Measurements from ENCODE around the gene CTSD.

Gene CTSD

DNA sequence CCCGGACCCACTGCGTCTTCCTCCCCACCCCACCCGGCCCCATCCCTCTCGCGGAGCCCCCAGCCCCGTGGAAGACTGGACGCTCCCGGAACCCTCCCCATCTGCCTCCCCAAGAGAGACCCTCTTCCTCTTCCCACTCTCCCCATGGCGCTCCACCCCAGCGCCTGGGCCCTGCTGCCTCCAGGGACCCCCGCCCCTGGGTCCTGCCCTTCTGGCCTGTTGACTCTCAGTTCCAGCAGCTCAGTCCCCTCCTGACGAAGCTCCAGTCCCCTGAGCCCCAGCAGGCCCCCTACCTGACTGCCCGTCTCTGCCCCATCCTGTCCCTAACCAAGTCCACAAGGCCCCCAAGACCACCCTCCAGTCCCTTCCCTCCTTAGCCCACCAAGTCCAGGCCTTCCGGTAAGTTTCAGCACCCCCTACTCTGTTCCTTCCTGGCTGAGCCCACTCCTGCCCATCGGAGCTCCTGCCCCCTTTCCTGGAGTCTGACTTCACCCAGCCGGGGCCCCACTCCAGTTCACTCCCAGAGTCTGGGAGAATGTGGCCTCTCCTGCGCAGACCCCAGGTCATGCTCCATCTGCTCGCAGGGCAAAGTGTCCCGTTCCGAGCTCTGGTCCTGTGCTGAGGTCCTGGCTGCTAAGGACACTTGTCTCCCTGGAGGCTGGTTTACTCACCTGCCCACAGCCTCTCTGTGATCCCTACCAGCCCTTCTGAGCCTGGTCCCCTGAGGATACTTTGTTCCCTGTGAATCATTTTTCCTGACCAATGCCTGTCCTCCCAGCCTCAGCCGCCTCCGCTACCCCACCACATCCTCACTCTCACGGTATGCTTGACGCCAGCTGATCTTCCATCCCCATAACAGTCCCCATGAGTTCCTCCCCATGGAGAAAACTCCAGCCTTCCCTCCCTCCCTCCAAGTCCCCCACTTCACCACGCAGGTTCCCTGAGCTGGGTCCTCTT lies 14.1 kb downstream of the CTSD start:
- peak overlapping the region; percentile 43 for H4K8ac ChIP-seq (ENCODE audit: low read depth, low read length)
- H2AK5ac ChIP-seq (ENCODE audit: low read depth, low read length), result peak overlapping the region; percentile 94
- WGBS, 2 donors (ENCODE audit: extremely low coverage in 2 of 2, insufficient read length in 2 of 2, insufficient replicate concordance in 1 of 2), result no CpG with 5 or more reads among the region's 25 CpGs
- peak overlapping the region; percentile 44 for H3K23ac ChIP-seq (ENCODE audit: low read depth, low read length, poor library complexity)
- peaks cover 0 to 14% of the 10 kb centered on the region in 2 donors for H3K4me1 ChIP-seq (ENCODE audit: control insufficient read depth in 2 of 2, insufficient read depth in 1 of 2, low read depth in 1 of 2, low read length in 2 of 2)
- peak overlapping the region; percentile 89 for H3K14ac ChIP-seq (ENCODE audit: low read length)
- H3K9me3 ChIP-seq (replicated peaks in 1 of 2; ENCODE audit: control insufficient read depth in 2 of 2, insufficient read depth in 1 of 2, low read depth in 1 of 2, low read length in 2 of 2), result peaks cover 0 to 8% of the 10 kb centered on the region in 2 donors
- H3K4me2 ChIP-seq (ENCODE audit: insufficient read depth, low read length, poor library complexity, severe bottlenecking), result peak overlapping the region; percentile 75
- H4K91ac ChIP-seq (ENCODE audit: low read depth, low read length, poor library complexity), result peak overlapping the region; percentile 79
- peaks cover 7 to 45% (median 42%) of the 10 kb centered on the region in 3 experiments for H3K27me3 ChIP-seq (ENCODE audit: control insufficient read depth in 3 of 3, insufficient read depth in 3 of 3, low read depth in 1 of 3, low read length in 3 of 3)
- H3K27ac ChIP-seq (replicated peaks; ENCODE audit: low read length), result no peak overlapping the region
- H3K4ac ChIP-seq (ENCODE audit: low read length), result no peak overlapping the region
- H3K36me3 ChIP-seq (replicated peaks in 1 of 2; ENCODE audit: control insufficient read depth in 2 of 2, insufficient read depth in 2 of 2, low read length in 2 of 2), result peaks cover 3 to 4% of the 10 kb centered on the region in 2 donors
- peak overlapping the region; percentile 73 for H2BK12ac ChIP-seq (ENCODE audit: low read length)
- no peaks in the 10 kb centered on the region for H3K79me1 ChIP-seq (ENCODE audit: low read depth, low read length)
- no peak for DNase-seq (ENCODE audit: low spot score)
- H2BK5ac ChIP-seq (ENCODE audit: low read length), result no peak overlapping the region
- peak overlapping the region in 1 of 2 donors; percentile 67 for H3K4me3 ChIP-seq (ENCODE audit: low read length in 2 of 2)
- no peak overlapping the region for H2AFZ ChIP-seq (ENCODE audit: low read length)
- H3K18ac ChIP-seq (ENCODE audit: low read length), result peak overlapping the region; percentile 89
- H2BK120ac ChIP-seq (ENCODE audit: low read depth, low read length), result no peak overlapping the region
- H2BK15ac ChIP-seq (ENCODE audit: low read length), result peak overlapping the region; percentile 58
- peak overlapping the region; percentile 72 for H3K9ac ChIP-seq (ENCODE audit: low read depth, low read length, poor library complexity)

DNA sequence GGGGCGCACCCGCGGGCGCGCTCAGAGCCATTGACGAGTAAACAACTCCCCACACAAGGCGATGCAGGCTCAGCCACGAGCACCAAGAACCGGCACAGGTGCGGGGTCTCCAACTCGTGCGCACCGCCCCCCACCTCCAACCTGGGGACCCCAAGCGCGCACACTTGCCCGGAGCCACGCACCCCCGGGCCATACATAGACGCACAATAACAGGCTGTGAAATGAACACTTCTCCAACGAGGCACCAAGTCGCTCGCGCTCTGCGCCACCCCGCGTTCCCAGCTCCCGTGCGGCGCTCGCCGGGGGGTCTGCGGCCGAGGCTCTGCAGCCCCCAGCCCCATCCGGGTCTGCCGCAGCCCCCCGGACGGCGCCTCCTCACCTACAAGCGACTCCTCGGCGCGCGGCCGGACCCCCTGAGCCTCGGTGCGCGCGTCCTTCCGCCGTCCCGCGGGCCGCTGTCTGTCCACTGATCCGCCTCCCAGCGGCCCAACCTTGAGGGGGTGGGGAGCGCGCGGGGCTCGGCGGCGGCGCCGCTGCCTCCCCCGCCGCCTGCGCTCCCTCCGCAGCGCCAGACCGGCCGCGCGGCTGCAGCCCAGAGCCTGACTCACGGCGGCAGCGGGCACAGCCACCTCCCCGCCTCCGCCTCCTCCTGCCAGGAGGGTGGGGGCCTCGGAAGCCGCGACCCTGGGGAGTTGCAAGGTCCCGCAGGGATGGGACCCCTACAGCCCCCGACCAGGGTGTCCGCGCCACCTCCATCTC lies 14.9 kb downstream of the CTSD start:
- Histone ChIP-seq H3K9me3 (replicated peaks in 1 of 2; ENCODE audit: control insufficient read depth in 2 of 2, insufficient read depth in 1 of 2, low read depth in 1 of 2, low read length in 2 of 2) (peaks cover 0 to 8% of the 10 kb centered on the region in 2 donors), H2BK15ac (ENCODE audit: low read length) (no peak overlapping the region), H3K4me3 (ENCODE audit: low read length in 2 of 2) (peak overlapping the region in 1 of 2 donors; percentile 67), H3K4me1 (ENCODE audit: control insufficient read depth in 2 of 2, insufficient read depth in 1 of 2, low read depth in 1 of 2, low read length in 2 of 2) (peaks cover 0 to 14% of the 10 kb centered on the region in 2 donors), H3K27ac (replicated peaks; ENCODE audit: low read length) (no peak overlapping the region), H3K27me3 (ENCODE audit: control insufficient read depth in 3 of 3, insufficient read depth in 3 of 3, low read depth in 1 of 3, low read length in 3 of 3) (peaks cover 7 to 45% (median 42%) of the 10 kb centered on the region in 3 experiments), H3K79me1 (ENCODE audit: low read depth, low read length) (no peaks in the 10 kb centered on the region), H3K4ac (ENCODE audit: low read length) (no peak overlapping the region), H4K8ac (ENCODE audit: low read depth, low read length) (peak overlapping the region; percentile 43), H3K23ac (ENCODE audit: low read depth, low read length, poor library complexity) (peak overlapping the region; percentile 52), H2AFZ (ENCODE audit: low read length) (peak overlapping the region; percentile 22), H3K14ac (ENCODE audit: low read length) (peak overlapping the region; percentile 89), H3K9ac (ENCODE audit: low read depth, low read length, poor library complexity) (peak overlapping the region; percentile 70), H2BK5ac (ENCODE audit: low read length) (no peak overlapping the region), H2BK12ac (ENCODE audit: low read length) (no peak overlapping the region), H4K91ac (ENCODE audit: low read depth, low read length, poor library complexity) (no peak overlapping the region), H3K4me2 (ENCODE audit: insufficient read depth, low read length, poor library complexity, severe bottlenecking) (peak overlapping the region; percentile 75), H2AK5ac (ENCODE audit: low read depth, low read length) (peak overlapping the region; percentile 94), H3K18ac (ENCODE audit: low read length) (peak overlapping the region; percentile 89), H2BK120ac (ENCODE audit: low read depth, low read length) (no peak overlapping the region), H3K36me3 (replicated peaks in 1 of 2; ENCODE audit: control insufficient read depth in 2 of 2, insufficient read depth in 2 of 2, low read length in 2 of 2) (peaks cover 3 to 4% of the 10 kb centered on the region in 2 donors)
- WGBS, 2 donors (ENCODE audit: extremely low coverage in 2 of 2, insufficient read length in 2 of 2, insufficient replicate concordance in 1 of 2), result no CpG with 5 or more reads among the region's 84 CpGs
- DNase-seq (ENCODE audit: low spot score), result no peak

DNA sequence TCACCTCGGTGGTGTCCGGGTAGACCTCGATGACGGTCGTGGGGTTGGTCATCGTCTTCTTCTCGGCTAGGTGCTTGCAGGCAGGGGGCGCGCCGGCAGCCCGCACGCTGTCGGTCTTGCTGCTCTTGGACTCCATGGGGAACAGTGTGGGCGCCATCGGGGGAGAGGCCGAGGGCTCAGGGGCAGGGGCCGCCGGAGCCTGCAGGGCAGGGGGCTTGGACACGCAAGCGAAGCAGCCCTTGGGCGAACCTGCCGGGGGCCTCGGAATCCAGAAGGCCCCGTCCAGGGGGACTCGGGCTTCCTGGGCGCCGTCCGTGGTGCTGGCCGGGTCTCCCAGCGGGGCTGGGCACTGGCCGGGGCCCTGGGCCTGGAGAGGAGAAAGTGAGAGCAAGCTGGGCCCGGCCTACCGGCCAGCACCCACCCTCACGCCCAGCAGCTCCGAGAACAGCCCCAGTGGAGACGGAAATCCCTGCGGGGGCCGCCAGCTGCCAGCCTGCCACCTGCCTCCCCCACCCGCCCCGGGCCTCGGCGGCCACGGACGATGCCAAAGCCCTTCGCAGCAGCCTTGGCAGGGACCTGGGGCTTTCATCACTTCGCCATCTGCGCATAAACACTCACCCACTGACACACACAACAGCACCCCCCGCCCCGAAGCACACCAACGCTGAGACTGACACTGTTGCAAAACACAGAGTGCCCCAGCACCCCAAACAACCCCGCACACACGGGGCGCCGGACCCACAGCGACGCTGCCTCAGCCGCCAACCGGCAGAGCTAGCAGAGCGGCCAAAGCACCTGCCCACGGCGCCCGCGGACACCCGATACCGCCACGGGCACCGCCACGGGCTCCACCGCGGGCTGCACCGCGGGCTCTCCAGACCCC lies 15.7 kb downstream of the CTSD start:
- Histone ChIP-seq H3K14ac (ENCODE audit: low read length) (peak overlapping the region; percentile 56), H4K8ac (ENCODE audit: low read depth, low read length) (peak overlapping the region; percentile 65), H3K9me3 (replicated peaks in 1 of 2; ENCODE audit: control insufficient read depth in 2 of 2, insufficient read depth in 1 of 2, low read depth in 1 of 2, low read length in 2 of 2) (peaks cover 0 to 8% of the 10 kb centered on the region in 2 donors), H2AK5ac (ENCODE audit: low read depth, low read length) (peak overlapping the region; percentile 88), H3K27ac (replicated peaks; ENCODE audit: low read length) (no peak overlapping the region), H2BK5ac (ENCODE audit: low read length) (no peak overlapping the region), H3K23ac (ENCODE audit: low read depth, low read length, poor library complexity) (peak overlapping the region; percentile 52), H3K18ac (ENCODE audit: low read length) (peak overlapping the region; percentile 74), H3K4me1 (ENCODE audit: control insufficient read depth in 2 of 2, insufficient read depth in 1 of 2, low read depth in 1 of 2, low read length in 2 of 2) (peaks cover 0 to 14% of the 10 kb centered on the region in 2 donors), H3K79me1 (ENCODE audit: low read depth, low read length) (no peaks in the 10 kb centered on the region), H3K4ac (ENCODE audit: low read length) (no peak overlapping the region), H3K4me2 (ENCODE audit: insufficient read depth, low read length, poor library complexity, severe bottlenecking) (peak overlapping the region; percentile 75), H3K4me3 (ENCODE audit: low read length in 2 of 2) (peak overlapping the region in 1 of 2 donors; percentile 67), H4K91ac (ENCODE audit: low read depth, low read length, poor library complexity) (no peak overlapping the region), H2AFZ (ENCODE audit: low read length) (no peak overlapping the region), H2BK12ac (ENCODE audit: low read length) (no peak overlapping the region), H2BK15ac (ENCODE audit: low read length) (no peak overlapping the region), H3K9ac (ENCODE audit: low read depth, low read length, poor library complexity) (no peak overlapping the region), H3K36me3 (replicated peaks in 1 of 2; ENCODE audit: control insufficient read depth in 2 of 2, insufficient read depth in 2 of 2, low read length in 2 of 2) (peaks cover 3 to 4% of the 10 kb centered on the region in 2 donors), H3K27me3 (ENCODE audit: control insufficient read depth in 3 of 3, insufficient read depth in 3 of 3, low read depth in 1 of 3, low read length in 3 of 3) (peaks cover 7 to 45% (median 44%) of the 10 kb centered on the region in 3 experiments), H2BK120ac (ENCODE audit: low read depth, low read length) (no peak overlapping the region)
- WGBS, 2 donors (ENCODE audit: extremely low coverage in 2 of 2, insufficient read length in 2 of 2, insufficient replicate concordance in 1 of 2), result no CpG with 5 or more reads among the region's 72 CpGs
- no peak for DNase-seq (ENCODE audit: low spot score)
